ENCODE results near the gene GRB14.

- TF ChIP-seq POLR2A (IDR thresholded peaks at IDR 0.05) (no peak), CTCF (IDR thresholded peaks at IDR 0.05) (no peak), EP300 (IDR thresholded peaks at IDR 0.05) (no peak)
These were observed 825 bp downstream of the GRB14 start for GRCh38 chr2:164620457-164620856.

All from tibial nerve (tissue), 4 donors.